ENCODE data around the gene CHL1.

CHL1 gene

GRCh38 chr3:426072-426471, 229.5 kb downstream of the CHL1 start:
- DNase-seq (ENCODE audit: low spot score) = no peak

GRCh38 chr3:427128-427527, 230.6 kb downstream of the CHL1 start:
- ATAC-seq (ENCODE audit: low read depth) = no peak

More at GRCh38 chr3:426072-426471, 229.5 kb downstream of the CHL1 start:
- Histone ChIP-seq H3K27me3 (ENCODE audit: insufficient read depth, poor library complexity, severe bottlenecking) (no peaks in the 10 kb centered on the region), H3K9me3 (ENCODE audit: severe bottlenecking) (peaks cover 3% of the 10 kb centered on the region), H3K4me1 (ENCODE audit: insufficient read depth, poor library complexity, severe bottlenecking) (peaks cover 10% of the 10 kb centered on the region), H3K4me3 (ENCODE audit: severe bottlenecking) (no peak overlapping the region), H3K36me3 (ENCODE audit: low read depth) (no peaks in the 10 kb centered on the region), H3K27ac (ENCODE audit: poor library complexity, severe bottlenecking) (peak overlapping the region; percentile 65)
- no peak for TF ChIP-seq CTCF (IDR thresholded peaks at IDR 0.05; ENCODE audit: poor library complexity, severe bottlenecking)
- peak; percentile 96 for ATAC-seq (ENCODE audit: low read depth)

GRCh38 chr3:430186-430585, 233.6 kb downstream of the CHL1 start:
- H3K4me1 ChIP-seq (ENCODE audit: insufficient read depth, poor library complexity, severe bottlenecking) = peaks cover 10% of the 10 kb centered on the region
- H3K9me3 ChIP-seq (ENCODE audit: severe bottlenecking) = peaks cover 3% of the 10 kb centered on the region
- H3K27ac ChIP-seq (ENCODE audit: poor library complexity, severe bottlenecking) = no peak overlapping the region
- DNase-seq (ENCODE audit: low spot score) (no peak), ATAC-seq (ENCODE audit: low read depth) (no peak)
- H3K36me3 ChIP-seq (ENCODE audit: low read depth) = no peaks in the 10 kb centered on the region
- TF ChIP-seq CTCF (IDR thresholded peaks at IDR 0.05; ENCODE audit: poor library complexity, severe bottlenecking) = no peak
- no peak overlapping the region for H3K4me3 ChIP-seq (ENCODE audit: severe bottlenecking)
- H3K27me3 ChIP-seq (ENCODE audit: insufficient read depth, poor library complexity, severe bottlenecking) = no peaks in the 10 kb centered on the region

More at GRCh38 chr3:427128-427527, 230.6 kb downstream of the CHL1 start:
- Histone ChIP-seq H3K27ac (ENCODE audit: poor library complexity, severe bottlenecking) (no peak overlapping the region), H3K27me3 (ENCODE audit: insufficient read depth, poor library complexity, severe bottlenecking) (no peaks in the 10 kb centered on the region), H3K4me1 (ENCODE audit: insufficient read depth, poor library complexity, severe bottlenecking) (peaks cover 10% of the 10 kb centered on the region), H3K36me3 (ENCODE audit: low read depth) (no peaks in the 10 kb centered on the region), H3K9me3 (ENCODE audit: severe bottlenecking) (peaks cover 3% of the 10 kb centered on the region), H3K4me3 (ENCODE audit: severe bottlenecking) (no peak overlapping the region)
- no peak for TF ChIP-seq CTCF (IDR thresholded peaks at IDR 0.05; ENCODE audit: poor library complexity, severe bottlenecking)
- no peak for DNase-seq (ENCODE audit: low spot score)

GRCh38 chr3:435161-435560, 238.6 kb downstream of the CHL1 start:
- Histone ChIP-seq H3K27ac (ENCODE audit: poor library complexity, severe bottlenecking) (no peak overlapping the region), H3K9me3 (ENCODE audit: severe bottlenecking) (peaks cover 2% of the 10 kb centered on the region), H3K4me3 (ENCODE audit: severe bottlenecking) (no peak overlapping the region), H3K4me1 (ENCODE audit: insufficient read depth, poor library complexity, severe bottlenecking) (no peaks in the 10 kb centered on the region), H3K27me3 (ENCODE audit: insufficient read depth, poor library complexity, severe bottlenecking) (no peaks in the 10 kb centered on the region), H3K36me3 (ENCODE audit: low read depth) (no peaks in the 10 kb centered on the region)
- ATAC-seq (ENCODE audit: low read depth) (peak; percentile 87), DNase-seq (ENCODE audit: low spot score) (no peak)
- no peak for TF ChIP-seq CTCF (IDR thresholded peaks at IDR 0.05; ENCODE audit: poor library complexity, severe bottlenecking)

GRCh38 chr3:436053-436452, 239.5 kb downstream of the CHL1 start:
- no peaks in the 10 kb centered on the region for H3K27me3 ChIP-seq (ENCODE audit: insufficient read depth, poor library complexity, severe bottlenecking)
- H3K4me3 ChIP-seq (ENCODE audit: severe bottlenecking) = no peak overlapping the region
- TF ChIP-seq CTCF (IDR thresholded peaks at IDR 0.05; ENCODE audit: poor library complexity, severe bottlenecking) = peak; percentile 5
- H3K36me3 ChIP-seq (ENCODE audit: low read depth) = no peaks in the 10 kb centered on the region
- H3K4me1 ChIP-seq (ENCODE audit: insufficient read depth, poor library complexity, severe bottlenecking) = no peaks in the 10 kb centered on the region
- no peak for ATAC-seq (ENCODE audit: low read depth)
- DNase-seq (ENCODE audit: low spot score) = no peak
- no peaks in the 10 kb centered on the region for H3K9me3 ChIP-seq (ENCODE audit: severe bottlenecking)
- H3K27ac ChIP-seq (ENCODE audit: poor library complexity, severe bottlenecking) = no peak overlapping the region
